Smooth muscle cell (in vitro differentiated cells): ENCODE data around the gene CA10. TPM values are rescaled to one million over a fixed set of nuclear protein-coding genes. Genes with fewer than 3 reads are reported as not detected.

Experiments
- DNase-seq: peaks from one replicate; lab custom pipeline; 2025; ENCODE audit not compliant: unreplicated experiment; lab: John Stamatoyannopoulos, UW
- H2AFZ ChIP-seq: fragments of 200-600 bp; sonication (generic); 2 replicates; pipeline ENCODE4 v1.6.0; 2016; ENCODE audit warnings: antibody characterized with exemption, low read depth, mild to moderate bottlenecking
- H3F3A ChIP-seq: fragments of 200-600 bp; sonication (generic); 2 replicates; pipeline ENCODE4 v1.6.0; 2017; ENCODE audit warnings: antibody characterized with exemption, low read depth
- H3K27ac ChIP-seq: fragments of 200-600 bp; sonication (generic); 2 replicates; pipeline ENCODE4 v1.5.1; 2016; ENCODE audit warnings: low read depth, mild to moderate bottlenecking
- H3K27me3 ChIP-seq: fragments of 200-600 bp; sonication (generic); 2 replicates; pipeline ENCODE4 v1.6.1; 2016; ENCODE audit warnings: low read depth, mild to moderate bottlenecking
- H3K36me3 ChIP-seq: fragments of 200-600 bp; sonication (generic); 2 replicates; pipeline ENCODE4 v1.5.1; 2016; ENCODE audit warnings: low read depth
- H3K4me1 ChIP-seq: fragments of 200-600 bp; sonication (generic); 2 replicates; pipeline ENCODE4 v1.5.1; 2016; ENCODE audit warnings: low read depth
- H3K4me2 ChIP-seq: fragments of 200-600 bp; sonication (generic); 2 replicates; pipeline ENCODE4 v1.6.0; 2016; ENCODE audit warnings: mild to moderate bottlenecking
- H3K4me3 ChIP-seq: fragments of 200-600 bp; sonication (generic); 2 replicates; pipeline ENCODE4 v1.5.1; 2016; ENCODE audit warnings: mild to moderate bottlenecking
- H3K79me2 ChIP-seq: fragments of 200-600 bp; sonication (generic); 2 replicates; pipeline ENCODE4 v1.6.0; 2016; ENCODE audit warnings: low read depth, mild to moderate bottlenecking
- H3K9ac ChIP-seq: fragments of 200-600 bp; sonication (generic); 2 replicates; pipeline ENCODE4 v1.6.0; 2016; ENCODE audit warnings: low read depth
- H3K9me3 ChIP-seq: fragments of 200-600 bp; sonication (generic); replicated peaks from 2 replicates; pipeline ENCODE4 v1.5.1; 2016; ENCODE audit warnings: low read depth
- H4K20me1 ChIP-seq: fragments of 200-600 bp; sonication (generic); 2 replicates; pipeline ENCODE4 v1.6.0; 2016; ENCODE audit warnings: low read depth
- WGBS: methylation state at CpG from one replicate; pipeline ENCODE4 v1.1.7; 2016; ENCODE audit warnings: low lambda C conversion rate; 5-methylcytosine and 5-hydroxymethylcytosine counted together
- polyA plus RNA-seq: library from polyadenylated mRNA; unstranded; fragments of >200 nt; fragmentation: Nextera tagmentation; extraction: Ambion mirVana; gene quantifications from 2 replicates; pipeline ENCODE4 v1.2.1, GENCODE V29; 2016
- total RNA-seq: library from RNA; depleted of rRNA; stranded (reverse); fragments of >200 nt; gene quantifications from 2 replicates; pipeline ENCODE4 v1.2.3, GENCODE V29; 2014
- TF ChIP-seq, protein P1 (sequence below): fragments of 200-600 bp; sonication (generic); IDR thresholded peaks from 2 replicates; pipeline ENCODE4 v1.5.1; 2017; ENCODE audit warnings: borderline replicate concordance, mild to moderate bottlenecking, antibody characterized with exemption; ENCODE audit not compliant: insufficient read depth, poor library complexity, severe bottlenecking

CA10 gene
- total and polyA plus RNA-seq, 2 experiments from 2014 or later, result 0.54 TPM; not detected in 1

DNA sequence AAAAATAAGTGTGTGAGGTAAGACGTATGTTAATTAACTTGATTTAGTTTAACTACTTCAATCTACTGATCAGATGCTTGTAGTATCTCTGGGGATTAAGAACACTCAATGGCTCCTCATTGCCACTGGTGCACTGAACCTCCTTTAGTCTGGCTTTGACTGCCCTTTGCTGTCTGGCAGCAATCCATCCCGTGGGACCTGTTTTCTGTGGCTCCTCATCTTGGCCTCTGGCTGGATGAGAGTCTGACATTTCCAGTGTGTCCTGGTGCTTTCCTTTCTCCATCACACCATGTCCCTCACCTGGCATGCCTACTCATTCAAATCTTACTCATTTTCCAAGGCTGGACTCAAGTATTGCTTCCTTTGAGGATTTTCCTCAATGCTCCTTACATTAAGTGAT, 212.2 kb downstream of the CA10 start:
- H3K4me1 ChIP-seq, result no peaks in the 10 kb centered on the region
- WGBS, result 77% methylated on average over 2 of the region's 2 CpGs
- DNase-seq, result no peak
- H3K9ac ChIP-seq, result no peak overlapping the region
- no peaks in the 10 kb centered on the region for H3K79me2 ChIP-seq
- H3K27me3 ChIP-seq, result no peaks in the 10 kb centered on the region
- no peak overlapping the region for H2AFZ ChIP-seq
- TF ChIP-seq, protein P1, sequence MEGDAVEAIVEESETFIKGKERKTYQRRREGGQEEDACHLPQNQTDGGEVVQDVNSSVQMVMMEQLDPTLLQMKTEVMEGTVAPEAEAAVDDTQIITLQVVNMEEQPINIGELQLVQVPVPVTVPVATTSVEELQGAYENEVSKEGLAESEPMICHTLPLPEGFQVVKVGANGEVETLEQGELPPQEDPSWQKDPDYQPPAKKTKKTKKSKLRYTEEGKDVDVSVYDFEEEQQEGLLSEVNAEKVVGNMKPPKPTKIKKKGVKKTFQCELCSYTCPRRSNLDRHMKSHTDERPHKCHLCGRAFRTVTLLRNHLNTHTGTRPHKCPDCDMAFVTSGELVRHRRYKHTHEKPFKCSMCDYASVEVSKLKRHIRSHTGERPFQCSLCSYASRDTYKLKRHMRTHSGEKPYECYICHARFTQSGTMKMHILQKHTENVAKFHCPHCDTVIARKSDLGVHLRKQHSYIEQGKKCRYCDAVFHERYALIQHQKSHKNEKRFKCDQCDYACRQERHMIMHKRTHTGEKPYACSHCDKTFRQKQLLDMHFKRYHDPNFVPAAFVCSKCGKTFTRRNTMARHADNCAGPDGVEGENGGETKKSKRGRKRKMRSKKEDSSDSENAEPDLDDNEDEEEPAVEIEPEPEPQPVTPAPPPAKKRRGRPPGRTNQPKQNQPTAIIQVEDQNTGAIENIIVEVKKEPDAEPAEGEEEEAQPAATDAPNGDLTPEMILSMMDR, result no peak
- no peak overlapping the region for H3K4me2 ChIP-seq
- H3K36me3 ChIP-seq, result no peaks in the 10 kb centered on the region
- H3K9me3 ChIP-seq, result no peaks in the 10 kb centered on the region
- no peak overlapping the region for H3K4me3 ChIP-seq
- H4K20me1 ChIP-seq, result no peaks in the 10 kb centered on the region
- H3K27ac ChIP-seq, result no peak overlapping the region
- H3F3A ChIP-seq, result no peaks in the 10 kb centered on the region

DNA sequence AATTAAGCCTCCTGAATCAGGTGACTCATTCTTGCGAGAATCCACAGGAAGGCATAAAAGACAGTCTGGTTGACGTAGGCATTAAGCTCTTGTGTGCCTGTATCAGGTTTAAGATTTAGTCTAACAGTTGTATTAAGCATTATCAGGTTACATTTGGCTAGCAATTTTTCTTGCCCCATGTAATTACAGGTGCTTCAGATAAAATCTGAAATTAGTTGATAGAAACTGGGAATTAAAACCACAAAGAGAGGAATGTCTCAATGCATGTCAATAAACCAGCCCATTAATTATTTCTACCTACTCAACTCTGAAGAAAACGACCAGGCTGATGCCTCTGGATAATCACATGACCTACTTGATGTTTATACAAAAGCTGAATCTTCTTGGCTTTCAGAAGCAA, 217.2 kb downstream of the CA10 start:
- Histone ChIP-seq H3K27ac (no peak overlapping the region), H3K4me3 (no peak overlapping the region), H3K4me2 (no peak overlapping the region), H3K36me3 (no peaks in the 10 kb centered on the region), H3F3A (no peaks in the 10 kb centered on the region), H3K9me3 (no peaks in the 10 kb centered on the region), H3K27me3 (no peaks in the 10 kb centered on the region), H2AFZ (no peak overlapping the region), H3K79me2 (no peaks in the 10 kb centered on the region), H4K20me1 (no peaks in the 10 kb centered on the region), H3K4me1 (no peaks in the 10 kb centered on the region), H3K9ac (no peak overlapping the region)
- TF ChIP-seq, protein P1, result no peak
- WGBS, result 56% methylated on average over 3 of the region's 3 CpGs
- no peak for DNase-seq

DNA sequence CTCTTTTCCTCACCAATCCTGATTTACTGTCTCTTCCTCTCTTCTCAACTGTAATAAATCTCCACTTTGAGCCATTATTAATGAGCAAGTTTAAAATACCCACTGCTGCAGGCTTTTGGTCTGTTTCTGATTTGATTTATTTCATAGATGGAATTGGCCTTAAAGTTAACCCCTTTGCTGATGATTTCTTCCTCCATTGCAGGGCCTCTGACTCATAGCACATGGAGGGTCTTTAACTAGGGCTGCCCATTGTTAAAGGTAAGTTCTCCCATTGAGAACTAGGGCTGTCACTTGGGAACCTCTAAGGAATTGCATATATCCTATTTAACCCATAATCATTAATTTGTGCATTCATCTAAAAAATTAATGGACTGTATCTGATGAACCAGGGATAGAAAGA, 221.2 kb downstream of the CA10 start:
- Histone ChIP-seq H3K4me1 (no peaks in the 10 kb centered on the region), H3K27me3 (no peaks in the 10 kb centered on the region), H3K9me3 (no peaks in the 10 kb centered on the region), H2AFZ (no peak overlapping the region), H3K9ac (no peak overlapping the region), H3K27ac (no peak overlapping the region), H4K20me1 (no peaks in the 10 kb centered on the region), H3K4me3 (no peak overlapping the region), H3K4me2 (no peak overlapping the region), H3F3A (no peaks in the 10 kb centered on the region), H3K79me2 (no peaks in the 10 kb centered on the region), H3K36me3 (no peaks in the 10 kb centered on the region)
- DNase-seq, result no peak
- TF ChIP-seq, protein P1, result no peak

DNA sequence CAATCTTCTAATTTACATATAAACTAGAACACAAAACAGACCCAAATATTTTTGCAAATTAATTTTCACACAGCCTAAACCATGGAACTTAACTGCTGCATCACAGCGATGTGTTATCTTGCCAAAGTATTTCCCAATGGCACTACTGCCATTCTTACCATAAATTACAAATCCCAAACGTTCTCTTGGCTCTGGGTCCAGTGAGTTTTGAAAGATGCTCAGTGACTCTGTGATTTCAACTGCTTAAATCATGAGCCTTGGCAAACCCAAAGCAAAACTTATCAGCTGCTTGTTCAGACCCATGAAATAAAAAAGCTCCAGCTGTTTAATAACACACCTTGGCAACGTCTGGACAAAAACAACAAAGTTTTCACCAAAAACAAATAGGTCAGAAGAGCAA, 223.0 kb downstream of the CA10 start:
- Histone ChIP-seq H3K27ac (no peak overlapping the region), H3F3A (no peaks in the 10 kb centered on the region), H3K27me3 (no peaks in the 10 kb centered on the region), H3K4me2 (no peak overlapping the region), H3K79me2 (no peaks in the 10 kb centered on the region), H3K4me3 (no peak overlapping the region), H3K36me3 (no peaks in the 10 kb centered on the region), H4K20me1 (no peaks in the 10 kb centered on the region), H2AFZ (no peak overlapping the region), H3K9me3 (no peaks in the 10 kb centered on the region), H3K4me1 (no peaks in the 10 kb centered on the region), H3K9ac (no peak overlapping the region)
- TF ChIP-seq, protein P1, result no peak
- 82% methylated on average over 3 of the region's 3 CpGs for WGBS
- DNase-seq, result no peak
